Measurements from ENCODE around the gene P2RX1. TPM values are rescaled to one million over a fixed set of nuclear protein-coding genes. Genes with fewer than 3 reads are reported as not detected.

The P2RX1 gene
- total RNA-seq, 120 experiments from 2014 or later, result 0.15 to 2.8 (median 0.69) TPM; not detected in 4

Other genes with a start within 250 kb of the P2RX1 start
- gene TAX1BP3, start 247.9 kb downstream of the P2RX1 start, total RNA-seq, result 10 to 100 TPM; 19.0 to 75.8 (median 38.4) TPM
- gene EMC6, start 247.7 kb downstream of the P2RX1 start, total RNA-seq, result 10 to 100 TPM; 13.3 to 35.5 (median 25.3) TPM
- gene P2RX5, start 220.3 kb downstream of the P2RX1 start, total RNA-seq, result 10 to 100 TPM in 114 of 120 experiments, 1 to 10 TPM in 6; 3.8 to 27.6 (median 16.9) TPM
- under 1 TPM in 26 of 120 experiments, not detected in 94; 0.13 to 0.31 (median 0.18) TPM for gene HASPIN, start 192.6 kb downstream of the P2RX1 start, total RNA-seq
- 10 to 100 TPM; 11.5 to 27.0 (median 18.3) TPM for gene ITGAE, start 115.3 kb downstream of the P2RX1 start, total RNA-seq
- gene NCBP3, start 70.2 kb downstream of the P2RX1 start, total RNA-seq, result 10 to 100 TPM; 27.5 to 72.2 (median 39.5) TPM
- gene CAMKK1, start 23.4 kb downstream of the P2RX1 start, total RNA-seq, result 100 to 1,000 TPM in 89 of 120 experiments, 10 to 100 TPM in 31; 35.4 to 172 (median 118) TPM
- 10 to 100 TPM in 2 of 120 experiments, 1 to 10 TPM in 117, under 1 TPM in 1; 0.79 to 11.5 (median 2.9) TPM for gene ATP2A3, start 48.0 kb upstream of the P2RX1 start, total RNA-seq
- 10 to 100 TPM; 44.1 to 90.3 (median 67.7) TPM for gene ZZEF1, start 226.6 kb upstream of the P2RX1 start, total RNA-seq
- 10 to 100 TPM; 22.6 to 49.4 (median 36.3) TPM for gene CYB5D2, start 226.7 kb upstream of the P2RX1 start, total RNA-seq

All from dorsolateral prefrontal cortex (tissue), 118 donors.